Measurements from ENCODE around the gene CACNA2D2.

Gene CACNA2D2

GRCh38 chr3:50324351-50325112 lies 178.9 kb downstream of the CACNA2D2 start:
- DNase-seq = peak; percentile 47

GRCh38 chr3:50323614-50324199 lies 179.7 kb downstream of the CACNA2D2 start:
- DNase-seq = no peak

DNA sequence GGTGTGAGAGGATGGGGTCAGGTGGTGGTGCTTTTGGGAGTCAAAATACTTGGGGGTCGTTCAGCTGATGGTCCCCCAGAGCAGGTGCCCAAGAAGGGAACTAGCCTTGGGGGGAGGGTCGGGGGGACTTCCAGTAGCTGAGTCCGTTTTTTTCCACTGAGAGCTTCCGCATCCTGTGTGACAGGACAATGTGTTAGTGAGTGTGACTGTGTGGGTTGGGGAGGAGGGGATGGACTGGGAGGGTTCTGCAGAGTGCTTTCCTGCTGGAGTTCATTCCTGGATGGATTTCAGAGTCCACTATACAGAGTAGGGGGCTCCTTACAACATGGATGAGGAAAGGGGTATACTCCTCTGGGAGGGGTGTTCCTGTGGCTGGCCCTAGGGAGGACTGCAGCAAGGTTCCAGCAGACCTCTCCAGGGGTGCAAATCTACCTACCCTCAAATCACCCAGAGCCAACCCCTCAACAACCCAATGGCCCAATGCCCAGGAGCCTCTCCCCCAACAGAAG lies 180.3 kb downstream of the CACNA2D2 start:
- DNase-seq = no peak

GRCh38 chr3:50322386-50323091 lies 180.9 kb downstream of the CACNA2D2 start, which contains the start of gene HYAL2:
Gene HYAL2, minus strand, starts transcription at chr3:50322745. Its CDS starts 2,256 bp downstream, at chr3:50320489.
- DNase-seq = peak; percentile 1

DNA sequence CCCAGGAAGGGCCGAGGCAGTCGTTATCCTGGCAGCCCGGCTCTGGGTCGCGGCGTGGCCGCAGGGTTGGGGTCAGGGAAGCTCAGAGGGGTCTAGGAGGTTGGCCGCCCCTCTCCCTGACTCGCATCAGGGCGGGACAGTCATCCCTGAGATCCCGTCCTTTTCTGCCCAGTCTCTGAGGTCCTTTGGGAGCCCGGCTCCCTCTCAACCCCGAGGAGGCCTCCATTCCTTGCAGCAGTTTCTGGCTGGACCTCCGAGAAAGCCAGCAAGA lies 181.4 kb downstream of the CACNA2D2 start:
- no peak for DNase-seq

- DNase-seq = peak; percentile 72
Measured at GRCh38 chr3:50321336-50322114, 181.9 kb downstream of the CACNA2D2 start.

- peak; percentile 28 for DNase-seq
Measured at GRCh38 chr3:50320853-50321335, 182.5 kb downstream of the CACNA2D2 start.

GRCh38 chr3:50319894-50320625 lies 183.4 kb downstream of the CACNA2D2 start:
- peak; percentile 1 for DNase-seq

GRCh38 chr3:50319181-50319893 lies 184.1 kb downstream of the CACNA2D2 start:
- DNase-seq = no peak

DNA sequence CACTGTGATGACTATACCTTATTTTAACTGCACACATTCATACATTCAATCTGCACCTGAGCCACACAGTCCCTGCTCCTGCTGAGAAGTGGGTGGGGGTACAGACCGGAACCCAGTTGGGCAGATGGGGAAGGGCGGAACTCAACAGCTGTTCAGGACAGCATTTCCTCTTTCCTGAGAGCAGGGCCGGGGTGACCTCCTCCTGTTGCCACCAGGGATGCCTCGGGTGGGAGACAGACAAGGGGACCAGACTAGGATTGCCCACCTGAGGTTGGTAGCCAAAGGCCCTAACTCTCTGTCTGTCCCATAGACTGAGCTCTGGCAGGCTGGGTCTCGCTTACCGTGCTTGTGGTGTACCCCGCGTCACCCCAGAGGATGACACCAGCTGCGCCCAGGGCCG lies 184.8 kb downstream of the CACNA2D2 start:
- peak; percentile 2 for DNase-seq

DNA sequence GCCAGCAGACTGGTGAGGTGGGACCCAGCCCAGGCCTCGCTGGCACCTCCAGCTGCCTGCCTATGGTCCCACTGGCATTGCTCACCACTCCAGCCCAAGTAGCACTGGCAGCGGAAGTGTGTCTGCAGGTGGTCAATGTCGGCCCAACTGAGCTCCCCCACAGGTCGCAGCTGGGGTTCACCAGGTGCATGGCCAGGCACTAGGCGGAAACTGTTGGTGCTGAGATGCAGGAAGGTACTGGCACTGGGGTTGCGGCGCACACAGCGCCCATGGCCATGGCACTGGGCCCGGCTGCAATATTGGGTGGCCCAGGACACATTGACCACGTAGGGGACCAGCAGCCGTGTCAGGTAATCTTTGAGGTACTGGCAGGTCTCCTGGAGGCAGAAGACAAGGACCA lies 185.3 kb downstream of the CACNA2D2 start:
- no peak for DNase-seq

DNA sequence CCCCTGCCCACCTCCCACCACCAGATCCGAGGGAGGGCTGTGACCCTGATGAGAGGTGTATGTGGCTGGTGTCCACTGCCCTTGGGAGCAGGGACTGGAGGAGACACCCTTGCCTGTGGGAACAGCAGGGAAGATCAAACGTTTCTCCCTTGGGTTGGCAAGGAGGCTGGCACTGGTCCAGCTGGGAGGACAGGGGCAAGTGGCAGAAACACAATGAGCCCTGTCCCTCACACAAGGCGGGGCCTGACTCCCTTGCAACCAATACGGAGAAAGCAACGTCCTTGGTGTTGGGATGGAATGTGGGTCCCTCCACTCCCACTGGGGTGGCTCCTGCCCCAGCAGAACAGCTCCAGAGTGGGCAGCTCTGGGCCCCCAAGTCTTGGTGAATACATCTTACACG lies 186.1 kb downstream of the CACNA2D2 start:
- no peak for DNase-seq

DNA sequence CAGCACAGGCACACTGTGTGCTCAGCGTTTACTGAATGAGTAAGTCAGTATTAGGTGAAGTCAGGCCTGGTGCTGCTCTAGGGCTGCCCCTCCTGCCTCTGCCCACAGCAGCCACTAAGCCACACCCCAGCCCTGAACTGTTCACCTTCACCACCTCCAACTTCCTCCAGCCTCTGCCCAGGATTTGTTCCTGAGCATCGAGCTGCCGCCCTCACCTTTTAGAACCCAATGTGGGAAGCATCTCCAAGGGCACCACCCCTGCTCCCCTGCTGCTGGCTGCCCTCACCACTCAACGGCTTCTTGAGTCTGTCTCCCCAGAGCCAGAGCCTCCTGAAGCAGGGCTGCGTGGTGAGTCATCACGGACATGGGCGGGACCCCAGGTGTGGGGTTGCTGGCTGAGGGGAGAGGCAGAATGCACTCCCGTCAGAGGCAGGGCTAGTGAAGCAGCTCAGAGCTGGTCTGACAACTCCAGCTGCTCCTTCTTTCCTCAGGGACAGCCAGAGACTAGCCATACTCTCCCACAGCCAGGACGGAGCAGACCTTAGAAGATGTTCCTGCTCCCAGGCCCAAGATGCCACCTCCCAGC lies 186.7 kb downstream of the CACNA2D2 start:
- DNase-seq = peak; percentile 63

GRCh38 chr3:50314816-50315215 lies 188.6 kb downstream of the CACNA2D2 start:
- DNase-seq = no peak

- DNase-seq = no peak
Measured at GRCh38 chr3:50314342-50314741, 189.1 kb downstream of the CACNA2D2 start.
